MM.1S (cell line): ENCODE measurements around the gene SLC17A7.
A peak's percentile ranks its signal among the peaks of the same experiment; 100 is the strongest.

ENCODE experiments used
- DNase-seq: peaks from one replicate; pipeline ENCODE4 v3.0.0-alpha.2; 2015
- H2AFZ ChIP-seq: fragments of 300-600 bp; sonication (generic); 2 replicates; pipeline ENCODE4 v1.6.0; 2016; ENCODE audit warnings: antibody characterized with exemption, low read length
- H3F3A ChIP-seq: fragments of 300-600 bp; sonication (generic); 2 replicates; pipeline ENCODE4 v1.6.1; 2016; ENCODE audit warnings: mild to moderate bottlenecking, antibody characterized with exemption, low read length, moderate library complexity, mixed read lengths; ENCODE audit not compliant: insufficient read depth
- H3K27ac ChIP-seq: fragments of 300-600 bp; sonication (generic); 2 replicates; pipeline ENCODE4 v1.5.1; 2016; ENCODE audit warnings: mild to moderate bottlenecking, low read length
- H3K27me3 ChIP-seq: fragments of 300-600 bp; sonication (generic); replicated peaks from 2 replicates; pipeline ENCODE4 v1.6.0; 2016; ENCODE audit warnings: low read length; ENCODE audit not compliant: insufficient read depth
- H3K36me3 ChIP-seq: fragments of 300-600 bp; sonication (generic); replicated peaks from 2 replicates; pipeline ENCODE4 v1.6.1; 2016; ENCODE audit warnings: mild to moderate bottlenecking, low read length, mixed read lengths; ENCODE audit not compliant: insufficient read depth
- H3K4me1 ChIP-seq: fragments of 300-600 bp; sonication (generic); 2 replicates; pipeline ENCODE4 v1.6.1; 2016; ENCODE audit warnings: low read length, mixed read lengths
- H3K4me2 ChIP-seq: fragments of 300-600 bp; sonication (generic); 2 replicates; pipeline ENCODE4 v1.6.0; 2016; ENCODE audit warnings: low read depth, low read length
- H3K4me3 ChIP-seq: fragments of 300-600 bp; sonication (generic); 2 replicates; pipeline ENCODE4 v1.5.1; 2016; ENCODE audit warnings: low read length, mixed read lengths
- H3K79me2 ChIP-seq: fragments of 300-600 bp; sonication (generic); 2 replicates; pipeline ENCODE4 v1.6.1; 2016; ENCODE audit warnings: mixed run types, low read length, mixed read lengths
- H3K9ac ChIP-seq: fragments of 300-600 bp; sonication (generic); 2 replicates; pipeline ENCODE4 v1.6.1; 2016; ENCODE audit warnings: low read length, mixed read lengths
- H3K9me2 ChIP-seq: fragments of 300-600 bp; sonication (generic); replicated peaks from 2 replicates; pipeline ENCODE4 v1.6.1; 2016; ENCODE audit warnings: mild to moderate bottlenecking, low read length, mixed read lengths; ENCODE audit not compliant: insufficient read depth
- H3K9me3 ChIP-seq: fragments of 300-600 bp; sonication (generic); replicated peaks from 2 replicates; pipeline ENCODE4 v1.6.1; 2016; ENCODE audit warnings: mild to moderate bottlenecking, low read length, mixed read lengths; ENCODE audit not compliant: insufficient read depth
- H4K20me1 ChIP-seq: fragments of 300-600 bp; sonication (generic); 2 replicates; pipeline ENCODE4 v1.6.1; 2016; ENCODE audit warnings: mild to moderate bottlenecking, low read length, moderate library complexity, mixed read lengths; ENCODE audit not compliant: insufficient read depth
- CTCF ChIP-seq: fragments of 300-600 bp; sonication (generic); IDR thresholded peaks from 2 replicates; pipeline ENCODE4 v1.5.1; 2016; ENCODE audit warnings: antibody characterized with exemption, low read length, mixed read lengths
- EZH2 ChIP-seq: fragments of 300-600 bp; sonication (generic); optimal IDR thresholded peaks from 2 replicates; pipeline ENCODE3; 2017; ENCODE audit warnings: low read depth, mild to moderate bottlenecking, antibody characterized with exemption, low read length, mixed read lengths
- EZH2phosphoT487 ChIP-seq: fragments of 300-600 bp; sonication (generic); IDR thresholded peaks from 2 replicates; pipeline ENCODE4 v1.6.1; 2018; ENCODE audit warnings: antibody characterized with exemption, low read length

The SLC17A7 gene

GRCh38 chr19:49470615-49470978 is 29.3 kb upstream of the SLC17A7 start:
- 0 out of 2 replicates have a peak, but pooled peaks cover 5% of the 10 kb centered on the region for H3F3A ChIP-seq
- H4K20me1 ChIP-seq = no peaks in the 10 kb centered on the region
- no peaks in the 10 kb centered on the region for H3K36me3 ChIP-seq
- no peaks in the 10 kb centered on the region for H3K9me3 ChIP-seq
- TF ChIP-seq EZH2 = no peak
- TF ChIP-seq CTCF = no peak
- no peak for TF ChIP-seq EZH2phosphoT487
- no peak overlapping the region for H3K27ac ChIP-seq
- peaks cover 4% of the 10 kb centered on the region for H3K79me2 ChIP-seq
- no peaks in the 10 kb centered on the region for H3K9me2 ChIP-seq
- H3K4me1 ChIP-seq = peaks cover 15% of the 10 kb centered on the region
- H3K27me3 ChIP-seq = no peaks in the 10 kb centered on the region
- H3K4me3 ChIP-seq = no peak overlapping the region
- H2AFZ ChIP-seq = no peak overlapping the region
- H3K4me2 ChIP-seq = no peak overlapping the region
- no peak overlapping the region for H3K9ac ChIP-seq
- DNase-seq = no peak

GRCh38 chr19:49469828-49470614 is 28.7 kb upstream of the SLC17A7 start:
- H3K4me2 ChIP-seq = no peak overlapping the region
- H3K79me2 ChIP-seq = peaks cover 4% of the 10 kb centered on the region
- peak; percentile 43 for DNase-seq

GRCh38 chr19:49468746-49469447 is 27.6 kb upstream of the SLC17A7 start:
- H3K4me2 ChIP-seq = no peak overlapping the region
- peak; percentile 94 for DNase-seq
- H3K4me1 ChIP-seq = peaks cover 15% of the 10 kb centered on the region
- 0 out of 2 replicates have a peak, but pooled peaks cover 5% of the 10 kb centered on the region for H3F3A ChIP-seq
- no peaks in the 10 kb centered on the region for H3K9me2 ChIP-seq
- no peaks in the 10 kb centered on the region for H3K9me3 ChIP-seq
- H2AFZ ChIP-seq = no peak overlapping the region
- no peaks in the 10 kb centered on the region for H3K79me2 ChIP-seq
- no peaks in the 10 kb centered on the region for H3K27me3 ChIP-seq
- no peak overlapping the region for H3K9ac ChIP-seq
- H3K27ac ChIP-seq = peak overlapping the region; percentile 67; the same call in 1 of the 2 replicates
- no peaks in the 10 kb centered on the region for H4K20me1 ChIP-seq
- no peak for TF ChIP-seq EZH2
- no peak for TF ChIP-seq CTCF
- TF ChIP-seq EZH2phosphoT487 = no peak
- H3K36me3 ChIP-seq = no peaks in the 10 kb centered on the region
- no peak overlapping the region for H3K4me3 ChIP-seq

More at GRCh38 chr19:49469828-49470614, 28.7 kb upstream of the SLC17A7 start:
- Histone ChIP-seq H3K9me2 (no peaks in the 10 kb centered on the region), H3K36me3 (no peaks in the 10 kb centered on the region), H2AFZ (no peak overlapping the region), H3K9me3 (no peaks in the 10 kb centered on the region), H3F3A (0 out of 2 replicates have a peak, but pooled peaks cover 5% of the 10 kb centered on the region), H3K9ac (no peak overlapping the region), H3K4me1 (peaks cover 15% of the 10 kb centered on the region), H3K4me3 (no peak overlapping the region), H3K27me3 (no peaks in the 10 kb centered on the region), H4K20me1 (no peaks in the 10 kb centered on the region), H3K27ac (peak overlapping the region; percentile 21; the same call in 1 of the 2 replicates)
- TF ChIP-seq CTCF (peak; percentile 35), EZH2 (no peak)
